ENCODE data around the gene MS4A15. TPM values are rescaled to one million over a fixed set of nuclear protein-coding genes. Genes with fewer than 3 reads are reported as not detected.
"Not testable (repeated sequence)": the region's sequence is repeated elsewhere in the genome, so short reads cannot be mapped to it uniquely, and the experiment has no call there.

The MS4A15 gene
- total RNA-seq, result not detected in 2 replicates

DNA sequence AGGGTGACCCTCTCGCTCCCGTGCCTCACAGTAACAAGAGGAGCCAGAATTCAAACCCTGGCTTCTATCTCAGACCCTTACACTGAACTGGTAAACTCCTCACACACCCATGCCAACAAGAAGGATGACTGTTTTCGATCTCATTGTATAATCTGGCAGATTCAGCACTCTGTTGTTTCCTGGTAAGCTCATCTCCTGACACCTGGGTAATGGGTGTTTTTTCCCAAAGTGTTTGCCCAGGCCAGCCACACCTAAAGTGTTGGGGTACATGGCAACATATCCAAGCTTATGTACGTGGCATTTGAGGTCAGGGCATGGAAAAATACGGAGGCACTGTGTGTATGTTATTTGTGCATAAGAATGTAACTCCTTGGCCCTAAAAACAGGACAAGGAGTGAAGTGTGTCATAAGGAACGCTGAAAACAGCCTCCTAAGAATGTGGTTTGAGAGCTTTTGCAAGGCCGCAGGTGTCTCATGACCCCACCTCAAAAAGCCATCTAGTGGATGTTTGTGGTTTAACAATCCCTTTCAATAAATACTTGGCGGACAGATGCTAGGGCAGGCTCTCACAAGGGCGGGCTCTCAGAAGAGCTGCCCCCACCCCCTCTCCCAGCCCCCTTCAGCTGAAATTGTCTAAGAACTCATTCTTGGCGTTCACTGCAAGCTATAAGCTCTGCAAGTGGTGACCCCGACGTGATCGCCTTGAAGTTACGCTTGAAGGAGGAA lies at the start of gene MS4A15:
MS4A15 (plus strand) TSS at position 561 of the 726 bp plus-strand sequence. CDS start 6,867 bp downstream, outside the sequence.
- no peaks in the 10 kb centered on the region for H3K9me3 Mint-ChIP-seq
- H3K4me3 Mint-ChIP-seq, result no peak within 1 kb of the TSS
- intact Hi-C loops (cut with micrococcal nuclease), result no loop called here
- DNase-seq, result no peak
- H3K4me1 Mint-ChIP-seq, result no peaks in the 10 kb centered on the region
- H3K27ac Mint-ChIP-seq, result no peak within 1 kb of the TSS
- H3K36me3 Mint-ChIP-seq (ENCODE audit: low read depth), result no peaks in the 10 kb centered on the region
- peaks cover 27% of the 10 kb centered on the region for H3K27me3 Mint-ChIP-seq

- Mint-ChIP-seq H3K4me3 (no peak overlapping the region), H3K27ac (no peak overlapping the region), H3K9me3 (no peaks in the 10 kb centered on the region), H3K36me3 (ENCODE audit: low read depth) (no peaks in the 10 kb centered on the region), H3K27me3 (peaks cover 5% of the 10 kb centered on the region), H3K4me1 (no peaks in the 10 kb centered on the region)
- DNase-seq, result no peak
- intact Hi-C loops (cut with micrococcal nuclease), result no loop called here
These were observed 49.7 kb upstream of the MS4A15 start for GRCh38 chr11:60706931-60707330.

DNA sequence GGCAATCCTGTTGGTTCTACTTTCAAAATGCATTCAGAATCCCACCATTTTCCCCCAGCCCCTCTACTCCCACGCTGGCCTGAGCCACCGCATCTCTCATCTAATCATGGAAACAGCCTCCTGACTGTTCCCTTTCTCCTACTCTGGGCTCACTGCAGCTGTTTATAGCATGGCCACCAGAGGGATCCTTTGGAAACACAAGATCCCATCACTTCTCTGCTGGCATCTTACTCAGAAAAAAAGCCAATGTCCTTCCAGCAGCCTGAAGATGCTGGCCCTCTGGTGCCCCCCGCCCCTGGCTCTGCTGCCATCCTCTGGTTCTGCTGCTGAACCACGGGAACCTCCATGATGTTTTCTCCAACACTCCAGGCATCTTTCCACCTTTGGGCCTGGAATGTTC lies 46.2 kb upstream of the MS4A15 start:
- Mint-ChIP-seq H3K4me3 (no peak overlapping the region), H3K9me3 (no peaks in the 10 kb centered on the region), H3K36me3 (ENCODE audit: low read depth) (no peaks in the 10 kb centered on the region), H3K4me1 (no peaks in the 10 kb centered on the region), H3K27ac (no peak overlapping the region), H3K27me3 (peaks cover 5% of the 10 kb centered on the region)
- DNase-seq, result no peak
- intact Hi-C loops (cut with micrococcal nuclease), result no loop called here

DNA sequence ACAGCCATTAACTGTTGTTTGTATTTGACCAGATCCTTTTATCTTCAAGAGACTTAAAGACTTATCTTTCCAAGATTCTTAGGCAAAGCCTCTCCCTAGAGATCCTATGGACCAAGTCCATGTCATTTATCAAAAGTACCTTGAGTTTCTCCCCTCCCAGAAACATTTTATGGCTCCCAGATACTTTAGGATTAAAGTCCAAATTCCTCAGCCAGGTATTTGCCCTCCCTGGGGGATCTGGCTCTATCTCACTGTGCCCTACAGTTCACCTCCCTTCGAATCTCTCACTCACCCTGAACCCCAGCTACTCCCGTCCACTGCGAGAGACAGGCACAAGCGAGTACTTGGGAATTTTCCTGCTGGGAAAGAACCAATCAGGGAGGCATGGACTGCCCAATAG lies 45.4 kb upstream of the MS4A15 start:
- H3K36me3 Mint-ChIP-seq (ENCODE audit: low read depth), result no peaks in the 10 kb centered on the region
- no peak for DNase-seq
- H3K27ac Mint-ChIP-seq, result no peak overlapping the region
- intact Hi-C loops (cut with micrococcal nuclease), result no loop called here
- H3K4me1 Mint-ChIP-seq, result no peaks in the 10 kb centered on the region
- peaks cover 5% of the 10 kb centered on the region for H3K27me3 Mint-ChIP-seq
- no peak overlapping the region for H3K4me3 Mint-ChIP-seq
- H3K9me3 Mint-ChIP-seq, result no peaks in the 10 kb centered on the region

GRCh38 chr11:60713423-60713822 lies 43.2 kb upstream of the MS4A15 start:
- DNase-seq; H3K27me3 Mint-ChIP-seq; H3K4me3 Mint-ChIP-seq; H3K4me1 Mint-ChIP-seq; H3K9me3 Mint-ChIP-seq; H3K27ac Mint-ChIP-seq; H3K36me3 Mint-ChIP-seq (ENCODE audit: low read depth); intact Hi-C loops (cut with micrococcal nuclease): not testable (repeated sequence)

- Mint-ChIP-seq H3K36me3 (ENCODE audit: low read depth) (no peaks in the 10 kb centered on the region), H3K9me3 (no peaks in the 10 kb centered on the region), H3K27me3 (no peaks in the 10 kb centered on the region), H3K27ac (no peak overlapping the region), H3K4me1 (no peaks in the 10 kb centered on the region), H3K4me3 (no peak overlapping the region)
- intact Hi-C loops (cut with micrococcal nuclease), result no loop called here
- no peak for DNase-seq
These were observed 38.7 kb upstream of the MS4A15 start for GRCh38 chr11:60717956-60718355.

- Mint-ChIP-seq H3K27me3 (no peaks in the 10 kb centered on the region), H3K9me3 (no peaks in the 10 kb centered on the region), H3K4me1 (no peaks in the 10 kb centered on the region), H3K36me3 (ENCODE audit: low read depth) (no peaks in the 10 kb centered on the region), H3K27ac (no peak overlapping the region), H3K4me3 (no peak overlapping the region)
- DNase-seq, result no peak
- intact Hi-C loops (cut with micrococcal nuclease), result no loop called here
These were observed 37.9 kb upstream of the MS4A15 start for GRCh38 chr11:60718524-60719316.

- Mint-ChIP-seq H3K36me3 (ENCODE audit: low read depth) (no peaks in the 10 kb centered on the region), H3K27ac (no peak overlapping the region), H3K9me3 (no peaks in the 10 kb centered on the region), H3K4me1 (no peaks in the 10 kb centered on the region), H3K27me3 (no peaks in the 10 kb centered on the region), H3K4me3 (no peak overlapping the region)
- no peak for DNase-seq
- intact Hi-C loops (cut with micrococcal nuclease), result no loop called here
These were observed 37.3 kb upstream of the MS4A15 start for GRCh38 chr11:60719391-60719790.

- Mint-ChIP-seq H3K27me3 (no peaks in the 10 kb centered on the region), H3K4me3 (no peak overlapping the region), H3K27ac (no peak overlapping the region), H3K9me3 (no peaks in the 10 kb centered on the region), H3K36me3 (ENCODE audit: low read depth) (no peaks in the 10 kb centered on the region), H3K4me1 (no peaks in the 10 kb centered on the region)
- intact Hi-C loops (cut with micrococcal nuclease), result no loop called here
- DNase-seq, result no peak
These were observed 36.2 kb upstream of the MS4A15 start for GRCh38 chr11:60720460-60720859.

DNA sequence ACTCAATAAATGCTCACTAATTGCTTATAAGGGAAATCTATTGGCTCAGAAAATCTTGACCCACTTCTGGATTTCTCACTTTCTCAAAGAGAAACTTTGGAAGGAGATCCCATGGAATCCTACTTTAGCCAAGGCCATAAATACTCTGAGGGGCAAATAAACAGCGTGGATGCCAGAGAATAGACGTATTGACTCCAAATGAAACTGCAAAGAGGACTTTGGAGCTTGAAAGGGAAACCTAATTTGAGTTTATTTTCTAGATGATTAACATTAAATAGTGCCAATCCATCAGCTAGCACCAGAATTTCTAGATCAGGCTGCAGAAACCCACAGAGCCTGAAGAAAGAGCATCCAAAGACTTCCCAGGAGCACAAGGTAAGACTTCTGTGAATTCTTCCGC lies 32.2 kb upstream of the MS4A15 start, which contains the start of gene MS4A18:
MS4A18 (plus strand) TSS at position 301 of the 400 bp plus-strand sequence.
- Mint-ChIP-seq H3K4me1 (no peaks in the 10 kb centered on the region), H3K27ac (no peak within 1 kb of the TSS), H3K36me3 (ENCODE audit: low read depth) (no peaks in the 10 kb centered on the region), H3K9me3 (no peaks in the 10 kb centered on the region), H3K4me3 (no peak within 1 kb of the TSS), H3K27me3 (peaks cover 3% of the 10 kb centered on the region)
- no peak for DNase-seq
- intact Hi-C loops (cut with micrococcal nuclease), result no loop called here

- H3K27me3 Mint-ChIP-seq, result peaks cover 3% of the 10 kb centered on the region
- H3K9me3 Mint-ChIP-seq, result no peaks in the 10 kb centered on the region
- no peaks in the 10 kb centered on the region for H3K36me3 Mint-ChIP-seq (ENCODE audit: low read depth)
These were observed 31.1 kb upstream of the MS4A15 start for GRCh38 chr11:60725592-60725991.

GRCh38 chr11:60731586-60731985 lies 25.1 kb upstream of the MS4A15 start:
- H3K27ac Mint-ChIP-seq, result no peak overlapping the region
- DNase-seq, result no peak
- no peaks in the 10 kb centered on the region for H3K4me1 Mint-ChIP-seq
- H3K27me3 Mint-ChIP-seq, result peaks cover 3% of the 10 kb centered on the region
- H3K4me3 Mint-ChIP-seq, result no peak overlapping the region
- intact Hi-C loops (cut with micrococcal nuclease), result no loop called here
- no peaks in the 10 kb centered on the region for H3K9me3 Mint-ChIP-seq
- H3K36me3 Mint-ChIP-seq (ENCODE audit: low read depth), result no peaks in the 10 kb centered on the region

More at GRCh38 chr11:60725592-60725991, 31.1 kb upstream of the MS4A15 start:
- no peak for DNase-seq
- Mint-ChIP-seq H3K4me1 (no peaks in the 10 kb centered on the region), H3K4me3 (no peak overlapping the region), H3K27ac (no peak overlapping the region)
- intact Hi-C loops (cut with micrococcal nuclease), result no loop called here

DNA sequence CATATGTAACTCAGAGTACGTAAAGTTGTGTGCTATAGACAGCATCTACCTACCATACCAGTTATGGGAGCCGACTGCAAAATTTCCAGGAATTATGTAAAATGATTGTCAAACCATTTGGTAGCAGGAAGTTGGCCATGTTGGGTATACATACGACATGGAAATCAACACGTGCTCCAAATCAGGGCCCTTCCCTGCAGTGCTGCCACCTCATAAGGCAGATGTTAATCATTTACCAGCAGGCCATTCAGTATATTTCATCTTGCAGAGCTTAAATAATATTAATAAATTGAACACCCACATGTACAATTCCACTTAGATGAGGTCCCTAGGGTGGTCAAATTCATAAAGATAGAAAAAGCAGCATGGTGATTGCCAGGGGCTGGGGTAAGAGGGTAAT lies 22.4 kb upstream of the MS4A15 start:
- Mint-ChIP-seq H3K27me3 (peaks cover 2% of the 10 kb centered on the region), H3K27ac (no peak overlapping the region), H3K36me3 (ENCODE audit: low read depth) (no peaks in the 10 kb centered on the region), H3K9me3 (no peaks in the 10 kb centered on the region), H3K4me3 (no peak overlapping the region), H3K4me1 (no peaks in the 10 kb centered on the region)
- no peak for DNase-seq
- intact Hi-C loops (cut with micrococcal nuclease), result no loop called here

- intact Hi-C loops (cut with micrococcal nuclease), result no loop called here
- Mint-ChIP-seq H3K27me3 (peaks cover 2% of the 10 kb centered on the region), H3K9me3 (no peaks in the 10 kb centered on the region), H3K4me1 (no peaks in the 10 kb centered on the region), H3K27ac (no peak overlapping the region), H3K4me3 (no peak overlapping the region), H3K36me3 (ENCODE audit: low read depth) (no peaks in the 10 kb centered on the region)
- DNase-seq, result no peak
These were observed 17.6 kb upstream of the MS4A15 start for GRCh38 chr11:60739114-60739513.

All from activated CD4-positive, alpha-beta T cell treated with anti-CD3 and anti-CD28 coated beads, Interleukin-2, amount 10 ng/mL, durations not matched to agents 24 days and 14 days (primary cell).